Spleen (tissue), 7 donors: Measurements from ENCODE around the gene EMC8.

Source experiments
- POLR2A ChIP-seq, 3 donors: fragments of 450-650 bp; IDR thresholded peaks; one replicate each; pipeline ENCODE4 v1.5.1; 2017; ENCODE audit warnings: antibody characterized with exemption in 3 of 3, mild to moderate bottlenecking in 1 of 3
- POLR2AphosphoS5 ChIP-seq, 3 donors: sonication (generic); formaldehyde crosslinking; IDR thresholded peaks; one replicate each; pipeline ENCODE4 v1.5.1; 2017; ENCODE audit warnings: antibody characterized with exemption in 3 of 3
- TF ChIP-seq, protein P1 (sequence below), 11 experiments: fragments of 200-600 bp in 7 of 11; fragments of 450-650 bp in 4 of 11; sonication (generic) in 4 of 11; IDR thresholded peaks in 8 of 11; conservative IDR thresholded peaks in 3 of 11; 1 replicate in 7 of 11; 2 replicates in 4 of 11; pipeline versions ENCODE4 v1.4.0 to v1.8.0; 2016 to 2021; ENCODE audit warnings: antibody characterized with exemption in 11 of 11, inconsistent platforms in 4 of 11, mild to moderate bottlenecking in 1 of 11
- donor health status: DM: no; HTN: no; CAD: no; lungs with moderate emphysema.
- donor health status: DM: no; HTN: no; CAD: no.
- donor health status: DM: no; HTN: no; CAD: no.

DNA sequence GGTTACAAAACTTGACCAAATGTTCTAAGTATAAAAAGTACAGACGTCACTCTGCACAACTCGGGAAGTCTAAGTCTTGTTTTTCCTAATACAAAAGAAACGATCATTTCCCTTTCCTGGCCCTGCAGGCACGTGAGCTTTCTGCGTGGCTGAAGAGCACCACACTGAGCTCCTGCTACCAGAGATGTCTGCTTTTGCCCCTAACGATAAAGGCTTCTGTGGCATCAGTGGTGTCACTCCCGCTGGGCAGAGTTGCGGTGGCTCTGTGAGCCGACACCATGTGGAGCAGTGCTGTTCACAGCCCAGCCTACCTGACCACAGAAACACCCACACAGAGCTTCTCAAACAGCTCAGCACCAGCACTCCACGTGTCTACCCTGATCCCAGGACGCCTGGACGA, 20.5 kb downstream of the EMC8 start:
- TF ChIP-seq, protein P1, sequence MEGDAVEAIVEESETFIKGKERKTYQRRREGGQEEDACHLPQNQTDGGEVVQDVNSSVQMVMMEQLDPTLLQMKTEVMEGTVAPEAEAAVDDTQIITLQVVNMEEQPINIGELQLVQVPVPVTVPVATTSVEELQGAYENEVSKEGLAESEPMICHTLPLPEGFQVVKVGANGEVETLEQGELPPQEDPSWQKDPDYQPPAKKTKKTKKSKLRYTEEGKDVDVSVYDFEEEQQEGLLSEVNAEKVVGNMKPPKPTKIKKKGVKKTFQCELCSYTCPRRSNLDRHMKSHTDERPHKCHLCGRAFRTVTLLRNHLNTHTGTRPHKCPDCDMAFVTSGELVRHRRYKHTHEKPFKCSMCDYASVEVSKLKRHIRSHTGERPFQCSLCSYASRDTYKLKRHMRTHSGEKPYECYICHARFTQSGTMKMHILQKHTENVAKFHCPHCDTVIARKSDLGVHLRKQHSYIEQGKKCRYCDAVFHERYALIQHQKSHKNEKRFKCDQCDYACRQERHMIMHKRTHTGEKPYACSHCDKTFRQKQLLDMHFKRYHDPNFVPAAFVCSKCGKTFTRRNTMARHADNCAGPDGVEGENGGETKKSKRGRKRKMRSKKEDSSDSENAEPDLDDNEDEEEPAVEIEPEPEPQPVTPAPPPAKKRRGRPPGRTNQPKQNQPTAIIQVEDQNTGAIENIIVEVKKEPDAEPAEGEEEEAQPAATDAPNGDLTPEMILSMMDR (IDR thresholded peaks at IDR 0.05 in 8 of 11, conservative IDR thresholded peaks at IDR 0.05 in 3 of 11): no peak
- TF ChIP-seq POLR2A (IDR thresholded peaks at IDR 0.05): no peak
- no peak for TF ChIP-seq POLR2AphosphoS5 (IDR thresholded peaks at IDR 0.05)
